HG03097 (cell line): Measurements from ENCODE around the gene MOV10.

ENCODE experiments used
- ATAC-seq: cut with Tn5 transposase; IDR thresholded peaks from one replicate; pipeline ENCODE4 v1.9.1; 2021; ENCODE audit not compliant: unreplicated experiment, low FRiP score

Gene MOV10

DNA sequence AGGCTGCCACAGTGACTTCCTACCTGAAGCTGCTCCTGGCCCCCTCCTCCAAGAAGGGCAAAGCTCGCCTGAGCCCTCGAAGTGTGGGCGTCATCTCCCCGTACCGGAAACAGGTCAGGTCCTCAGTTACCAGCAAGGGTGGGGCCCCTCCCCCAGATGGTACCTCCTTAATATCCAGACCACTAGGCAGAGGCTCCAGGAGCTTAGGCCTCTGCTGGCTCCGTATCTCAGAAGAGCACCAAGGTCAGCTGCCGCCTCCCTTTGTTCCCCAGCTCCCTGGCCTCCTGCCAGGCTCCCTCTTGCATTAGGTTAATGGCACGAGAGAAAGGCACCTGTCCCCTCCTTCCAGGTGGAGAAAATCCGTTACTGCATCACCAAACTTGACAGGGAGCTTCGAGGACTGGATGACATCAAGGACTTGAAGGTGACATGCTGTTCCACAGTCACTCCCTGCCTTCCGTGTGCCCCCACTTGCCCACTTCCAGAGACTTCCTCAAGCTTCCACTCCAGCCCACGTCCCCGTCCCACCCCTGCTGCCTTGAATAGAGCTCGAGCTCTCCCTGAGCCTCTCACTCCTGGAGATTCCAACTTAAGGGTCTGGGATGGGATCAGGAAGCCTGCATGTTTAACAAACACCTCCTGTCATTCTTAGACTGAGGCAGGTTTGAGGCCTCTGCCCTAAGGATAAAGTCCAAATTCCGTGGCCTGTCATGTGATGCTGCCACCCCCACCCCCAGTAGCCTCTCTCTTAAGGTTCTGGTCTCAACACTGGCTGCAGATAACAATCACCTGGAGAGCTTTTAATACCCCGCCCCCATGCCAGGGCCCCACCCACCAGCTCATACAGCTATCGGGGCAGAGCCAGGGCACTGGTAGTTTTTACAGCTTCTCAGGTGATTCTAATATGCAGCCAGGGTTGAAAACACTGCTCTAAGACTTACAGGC lies 24.2 kb downstream of the MOV10 start:
- ATAC-seq, result no peak

DNA sequence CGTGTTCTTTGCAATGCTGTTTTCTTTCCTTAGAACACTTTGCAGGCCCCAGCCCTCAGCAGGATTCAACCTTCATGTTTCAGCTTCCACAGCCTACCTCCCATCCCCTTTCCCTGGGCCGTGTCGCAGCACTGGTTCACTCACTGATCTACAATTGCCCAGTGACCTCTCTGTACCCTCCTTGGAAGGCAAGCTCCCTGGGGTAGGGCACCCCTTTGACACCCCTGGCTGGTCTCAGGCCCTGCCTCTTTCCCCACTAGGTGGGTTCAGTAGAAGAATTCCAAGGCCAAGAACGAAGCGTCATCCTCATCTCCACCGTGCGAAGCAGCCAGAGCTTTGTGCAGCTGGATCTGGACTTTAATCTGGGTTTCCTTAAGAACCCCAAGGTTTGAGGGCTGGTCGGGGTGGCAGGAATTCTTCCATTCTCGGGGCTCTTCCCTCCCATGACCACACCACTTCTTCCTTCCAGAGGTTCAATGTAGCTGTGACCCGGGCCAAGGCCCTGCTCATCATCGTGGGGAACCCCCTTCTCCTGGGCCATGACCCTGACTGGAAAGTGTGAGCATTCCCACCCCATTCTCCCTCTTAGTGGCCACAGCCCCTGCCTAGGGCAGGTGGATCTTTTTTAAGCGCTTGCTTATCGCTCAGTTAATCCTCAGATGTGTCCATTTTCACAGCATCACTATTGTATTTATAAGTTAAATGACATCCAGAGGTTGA lies 25.1 kb downstream of the MOV10 start:
- no peak for ATAC-seq

DNA sequence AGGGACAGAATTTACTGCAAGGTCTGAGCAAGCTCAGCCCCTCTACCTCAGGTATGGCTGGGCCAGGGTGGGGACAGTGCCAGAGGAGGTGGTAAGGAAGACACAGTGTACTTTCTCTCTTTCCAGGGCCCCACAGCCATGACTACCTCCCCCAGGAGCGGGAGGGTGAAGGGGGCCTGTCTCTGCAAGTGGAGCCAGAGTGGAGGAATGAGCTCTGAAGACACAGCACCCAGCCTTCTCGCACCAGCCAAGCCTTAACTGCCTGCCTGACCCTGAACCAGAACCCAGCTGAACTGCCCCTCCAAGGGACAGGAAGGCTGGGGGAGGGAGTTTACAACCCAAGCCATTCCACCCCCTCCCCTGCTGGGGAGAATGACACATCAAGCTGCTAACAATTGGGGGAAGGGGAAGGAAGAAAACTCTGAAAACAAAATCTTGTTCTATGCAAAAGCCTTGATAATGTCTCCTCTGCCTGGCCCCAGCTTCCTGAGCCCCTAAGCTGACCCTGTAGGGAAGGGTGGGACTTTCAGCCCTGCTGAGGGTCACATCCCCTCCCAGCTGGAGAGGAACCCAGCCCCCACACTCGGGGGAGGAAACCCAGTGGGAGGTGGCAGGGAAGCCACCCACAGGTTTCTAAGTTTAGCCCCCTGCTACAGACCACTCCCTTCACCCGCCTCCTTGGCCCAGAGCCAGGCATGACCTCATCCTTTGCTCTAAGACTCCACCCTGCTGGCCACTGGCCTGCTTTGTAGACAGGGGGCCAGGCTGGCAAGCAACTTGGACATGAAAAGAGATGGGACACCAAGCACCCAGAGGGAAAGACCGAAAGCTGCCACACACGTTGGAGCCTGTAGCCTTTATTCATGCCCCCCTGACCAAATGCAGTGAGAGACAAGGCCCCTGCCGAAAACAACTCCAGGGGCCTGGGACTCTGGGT lies 26.1 kb downstream of the MOV10 start:
- peak; percentile 36 for ATAC-seq

DNA sequence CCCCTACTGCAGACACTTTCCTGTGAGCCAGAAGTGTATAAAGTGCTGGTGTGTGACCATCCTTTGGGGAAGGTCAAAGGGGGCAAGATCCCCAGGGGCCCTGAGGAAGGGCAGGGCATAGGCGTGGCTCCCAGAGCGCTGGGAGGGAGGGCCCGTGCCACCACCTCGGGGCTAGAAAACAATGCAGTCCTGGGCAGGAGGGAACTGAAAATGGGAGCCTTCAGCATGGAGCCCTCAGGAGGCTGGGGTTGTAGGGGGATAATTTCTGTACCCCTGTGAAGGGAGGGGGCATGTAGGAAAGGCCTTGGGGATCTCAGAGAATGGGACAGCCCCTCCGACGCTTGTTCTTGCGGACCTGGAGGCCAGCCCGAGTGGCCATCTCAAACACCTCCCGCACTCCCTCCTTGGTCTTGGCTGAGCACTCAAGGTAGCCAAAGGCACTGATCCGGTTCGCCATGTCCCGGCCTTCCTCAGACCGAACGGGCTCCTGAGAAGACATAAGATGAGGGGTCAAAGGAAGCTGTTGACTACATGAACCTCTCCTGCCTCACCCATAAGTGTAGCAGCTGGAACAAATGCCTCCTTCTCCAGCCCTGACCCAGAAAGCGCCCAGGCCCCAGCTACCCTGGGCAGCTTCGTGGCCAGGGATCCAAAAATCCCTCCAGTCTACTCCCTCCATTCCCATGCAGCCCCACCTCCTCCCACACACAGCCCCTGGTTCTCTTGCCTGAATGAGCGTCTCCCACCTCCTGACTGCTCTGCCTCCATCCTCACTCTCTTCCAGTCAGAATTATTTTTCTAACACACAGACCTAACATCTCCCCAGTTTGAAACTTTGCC lies 27.0 kb downstream of the MOV10 start:
- ATAC-seq, result no peak

DNA sequence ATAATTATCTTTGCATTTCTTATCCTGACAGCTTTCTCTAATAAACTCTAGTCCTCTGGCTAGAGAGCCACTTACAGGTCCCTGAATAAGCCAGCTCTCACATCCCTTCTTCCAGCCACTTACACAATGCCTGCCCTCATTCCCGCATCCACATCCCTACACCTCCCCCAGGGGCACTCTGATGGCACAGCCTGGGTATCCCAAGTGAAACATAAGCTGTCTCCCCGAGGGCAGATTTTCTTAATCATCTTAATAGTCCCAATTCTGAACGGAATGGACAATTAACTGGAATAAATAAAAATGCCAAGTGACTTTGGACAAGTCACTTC lies 27.6 kb downstream of the MOV10 start:
- no peak for ATAC-seq

DNA sequence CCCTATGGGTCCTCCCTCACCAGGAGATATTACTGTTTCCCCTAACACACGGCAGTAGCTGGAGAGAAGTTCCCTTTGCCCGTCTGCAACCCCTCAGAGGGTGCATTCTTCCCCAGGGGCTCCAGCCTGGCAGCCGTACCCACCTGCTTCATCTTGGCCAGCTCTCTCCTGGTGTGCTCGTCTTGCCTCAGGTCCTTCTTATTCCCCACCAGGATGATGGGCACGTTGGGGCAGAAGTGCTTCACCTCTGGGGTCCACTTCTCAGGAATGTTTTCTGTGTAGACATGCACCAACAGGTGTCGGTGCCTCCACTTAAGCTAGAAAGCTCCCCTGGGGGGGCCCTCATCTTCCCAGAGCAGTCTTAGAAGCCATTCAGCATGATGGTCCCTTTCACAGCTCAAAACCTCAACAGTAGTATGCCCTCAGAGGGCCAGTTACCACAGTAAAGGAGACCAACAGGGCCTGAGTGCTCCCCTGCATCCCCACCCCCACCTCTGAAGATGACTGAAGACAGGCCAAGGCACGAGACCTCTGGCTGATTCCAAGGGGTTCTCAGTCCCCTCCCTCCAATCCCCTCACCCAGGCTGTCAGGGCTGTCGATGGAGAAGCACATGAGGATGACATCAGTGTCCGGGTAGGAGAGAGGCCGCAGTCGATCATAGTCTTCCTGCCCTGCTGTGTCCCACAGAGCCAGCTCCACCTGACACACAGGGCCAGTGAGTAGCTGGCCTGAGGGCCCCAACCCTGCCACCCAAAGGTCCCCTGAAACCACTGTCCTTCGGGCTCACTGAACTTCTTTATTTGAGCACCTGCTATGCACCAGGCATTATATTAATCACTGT lies 28.2 kb downstream of the MOV10 start:
- no peak for ATAC-seq

DNA sequence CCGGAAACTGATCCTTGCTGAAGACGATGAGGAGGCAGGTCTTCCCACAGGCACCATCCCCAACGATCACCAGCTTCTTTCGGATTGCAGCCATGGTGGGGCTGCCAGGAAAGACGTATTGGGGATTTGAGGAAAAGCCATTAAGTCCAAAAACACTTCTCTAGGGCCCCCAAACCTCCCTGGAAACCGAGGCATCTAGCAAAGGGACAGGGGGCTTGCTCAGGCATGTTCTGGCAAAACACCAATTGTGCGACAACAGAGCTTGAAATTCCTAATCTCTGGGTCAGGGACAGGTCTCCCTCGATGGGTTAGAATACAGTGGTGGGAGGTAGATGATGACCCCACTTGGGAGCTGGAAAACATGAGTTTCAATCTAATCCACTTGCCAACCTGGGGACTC lies 29.2 kb downstream of the MOV10 start:
- ATAC-seq, result no peak

DNA sequence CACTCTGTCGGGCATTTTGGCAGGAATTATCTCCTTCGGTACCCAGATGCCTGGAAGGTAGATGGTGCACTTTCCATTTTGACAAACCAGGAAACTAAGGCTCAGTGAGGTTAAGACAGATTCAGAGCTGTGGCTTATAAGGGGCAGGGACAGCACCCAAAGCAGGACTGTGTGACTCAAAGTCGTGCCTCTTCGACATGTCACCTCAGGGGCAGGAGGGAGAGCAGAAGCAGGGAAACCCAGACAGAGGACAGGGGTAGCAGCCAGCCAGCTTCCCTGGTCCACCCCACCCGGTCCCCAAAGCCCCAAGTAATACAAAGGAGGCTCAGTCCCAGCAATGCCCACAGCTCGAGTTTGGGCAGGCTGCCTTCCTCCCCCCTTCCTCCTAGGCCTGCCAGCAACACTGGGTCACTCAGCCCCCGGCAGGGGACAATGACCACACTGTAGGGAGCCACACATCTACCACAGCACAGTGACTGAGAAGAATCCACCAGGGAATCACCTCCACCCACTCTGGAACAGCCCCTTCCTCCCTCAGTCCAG lies 30.0 kb downstream of the MOV10 start:
- ATAC-seq, result no peak

DNA sequence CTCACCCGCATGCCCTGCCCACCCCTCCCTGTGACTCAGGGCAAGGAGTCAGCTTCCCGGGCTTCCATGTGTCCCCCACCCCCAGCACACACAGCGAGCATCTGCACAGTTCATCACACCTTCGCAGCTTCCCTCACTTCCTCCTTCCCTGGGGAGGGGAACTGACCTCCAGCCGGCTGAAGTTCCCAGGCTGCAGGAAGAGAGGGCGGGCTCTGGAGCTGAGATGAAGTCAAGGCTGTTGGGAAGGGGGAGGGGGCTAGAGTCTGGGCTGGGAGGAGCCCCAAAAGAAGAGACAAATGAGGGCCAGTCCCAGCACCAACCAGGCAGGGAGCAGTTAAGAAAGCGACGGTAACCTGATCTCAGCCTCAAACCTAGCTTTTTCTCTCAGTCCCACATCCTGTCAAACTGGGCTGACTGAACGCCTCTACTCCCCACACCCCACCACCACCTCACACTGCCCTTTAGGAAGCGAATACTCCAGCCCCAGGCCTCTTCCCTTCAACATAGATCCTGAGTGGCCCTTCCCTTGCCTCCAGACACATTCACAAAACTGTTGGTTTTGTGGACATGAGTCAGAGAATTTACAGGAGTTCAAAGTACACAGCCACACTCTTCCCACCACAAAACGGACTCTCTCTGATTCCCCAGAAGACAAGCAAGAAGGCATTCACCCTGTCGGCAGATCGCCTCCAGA lies 30.6 kb downstream of the MOV10 start:
- ATAC-seq, result peak; percentile 49

DNA sequence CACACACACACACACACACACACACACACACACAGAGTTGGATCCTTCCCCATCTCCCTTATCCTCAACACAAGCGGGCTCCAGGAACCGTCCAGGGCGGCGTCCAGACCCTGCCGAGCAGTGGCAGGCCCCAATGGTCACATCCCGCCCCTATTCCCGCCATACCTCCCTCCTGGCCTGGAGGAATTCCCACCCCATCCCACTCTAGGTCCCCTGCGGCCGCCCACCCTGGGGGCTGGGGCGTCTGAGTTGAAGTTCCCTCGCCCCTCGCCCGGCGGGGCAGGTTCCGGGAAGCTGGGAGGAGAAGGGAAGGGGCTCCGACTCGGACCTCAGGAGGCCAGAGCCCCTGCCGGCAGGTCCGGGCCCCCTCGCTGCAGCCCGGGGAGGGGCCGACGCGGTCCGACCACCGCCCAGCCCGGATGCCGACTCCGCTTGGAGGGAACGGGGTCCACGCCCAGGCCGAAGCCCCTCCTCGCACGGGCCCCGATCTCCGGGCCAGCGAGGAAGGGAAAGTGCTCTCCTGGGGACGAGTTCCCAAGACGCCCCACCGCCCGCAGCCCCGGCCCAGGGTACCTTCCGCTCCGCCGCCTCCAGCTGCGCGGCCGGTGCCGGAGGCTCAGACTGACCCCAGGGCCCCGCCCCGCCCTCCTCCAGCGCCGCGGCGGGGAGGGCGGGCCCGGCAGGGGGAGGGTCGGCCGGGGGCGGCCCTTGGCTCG lies 32.2 kb downstream of the MOV10 start, which contains the start of gene RHOC:
Gene RHOC, minus strand, starts transcription at position 623 of the 716 bp plus-strand sequence. CDS start 3,328 bp downstream, outside the sequence.
- peak; percentile 55 for ATAC-seq

DNA sequence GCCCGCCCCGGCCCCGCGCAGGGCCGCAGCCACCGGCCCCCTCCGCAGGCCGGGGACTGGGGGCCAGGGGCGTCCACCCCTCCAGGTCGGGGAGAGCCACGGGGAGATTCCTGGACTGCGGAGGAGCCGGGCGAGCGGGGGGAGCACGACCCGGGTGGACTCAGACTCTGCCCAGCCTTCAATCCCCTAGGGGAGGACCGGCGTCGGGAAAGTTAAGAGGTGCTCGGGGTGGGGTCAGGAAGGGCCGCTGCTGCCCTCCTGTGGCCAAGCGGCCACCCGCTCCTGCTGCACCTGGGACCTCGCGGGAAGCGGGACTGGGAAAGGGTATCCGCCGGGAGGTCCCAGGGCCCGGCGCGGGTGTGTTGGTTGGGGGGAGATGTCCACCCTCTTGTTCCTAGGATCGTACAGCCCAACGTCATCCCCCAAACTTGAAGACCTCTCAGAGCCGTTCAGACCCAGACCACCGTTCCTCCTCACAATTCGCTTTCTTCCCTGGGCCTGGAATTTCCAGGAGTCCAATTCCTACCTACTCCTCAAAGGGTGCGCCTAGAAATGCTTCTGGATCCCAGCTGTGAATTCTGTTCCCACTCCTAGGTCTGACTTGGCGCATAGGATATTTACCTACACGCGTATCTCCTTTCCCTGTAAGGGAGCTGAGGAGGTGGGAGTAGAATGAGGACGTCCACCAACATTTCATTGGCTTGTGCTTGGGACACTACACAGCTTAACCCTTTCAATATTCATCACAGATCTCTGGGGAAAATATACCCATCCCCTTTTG lies 33.0 kb downstream of the MOV10 start:
- ATAC-seq, result peak; percentile 47

DNA sequence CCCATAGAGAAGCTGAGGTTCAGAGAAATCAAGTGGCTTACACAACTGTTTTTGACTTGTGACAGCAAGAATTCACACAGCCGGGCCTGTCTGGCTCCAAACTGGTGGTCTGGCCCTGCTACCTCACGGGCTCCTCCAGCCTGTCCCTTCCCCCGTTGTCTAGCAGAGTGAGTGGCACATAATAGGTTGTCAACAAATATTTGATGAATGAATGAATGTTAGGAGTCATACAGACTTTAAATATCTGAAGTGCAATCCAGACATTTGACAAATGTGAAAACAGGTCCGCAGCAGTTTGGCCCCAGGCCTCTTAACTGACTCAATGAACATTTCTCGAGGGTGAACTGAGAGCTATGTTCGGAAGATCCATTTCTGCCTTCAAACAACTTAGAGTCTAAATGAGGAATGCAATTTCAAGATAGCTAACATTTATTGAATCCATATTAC lies 33.6 kb downstream of the MOV10 start:
- ATAC-seq, result no peak

DNA sequence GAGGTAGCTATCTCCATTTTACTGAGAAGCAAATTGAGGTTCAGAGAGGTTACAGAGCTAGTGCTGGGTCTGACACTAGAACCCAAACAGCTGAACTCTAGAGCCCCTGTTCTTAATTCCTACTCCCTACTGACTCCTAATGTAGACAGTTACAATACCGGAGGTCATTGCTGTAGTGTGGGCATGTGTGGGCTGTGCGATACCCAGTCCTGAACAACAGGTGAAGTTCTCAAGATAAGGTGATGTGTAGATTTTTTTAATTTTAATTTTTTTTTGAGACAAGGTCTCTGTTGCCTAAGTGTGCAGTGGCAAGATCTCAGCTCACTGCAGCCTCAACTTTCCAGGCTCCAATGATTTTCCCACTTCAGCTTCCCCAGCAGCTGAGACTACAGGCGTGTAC lies 34.0 kb downstream of the MOV10 start:
- no peak for ATAC-seq

DNA sequence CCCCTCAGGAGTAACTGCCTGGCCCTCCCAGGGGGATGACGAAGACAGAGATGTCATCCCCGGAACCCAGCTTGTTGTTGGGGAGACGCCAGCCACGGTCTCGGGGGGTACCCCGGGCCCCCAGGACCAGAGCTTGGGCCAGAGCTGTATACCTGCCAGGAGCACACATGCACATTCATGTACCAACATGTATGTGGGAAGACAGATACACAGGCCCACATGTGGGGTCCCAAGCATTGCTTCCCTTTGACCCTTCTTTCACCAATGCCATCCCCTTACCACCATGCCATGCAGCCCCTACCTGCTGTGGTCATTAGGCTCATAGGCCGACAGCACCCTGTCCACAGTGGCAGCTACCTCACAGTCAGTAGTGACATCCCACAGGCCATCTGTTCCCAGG lies 35.7 kb downstream of the MOV10 start:
- no peak for ATAC-seq

DNA sequence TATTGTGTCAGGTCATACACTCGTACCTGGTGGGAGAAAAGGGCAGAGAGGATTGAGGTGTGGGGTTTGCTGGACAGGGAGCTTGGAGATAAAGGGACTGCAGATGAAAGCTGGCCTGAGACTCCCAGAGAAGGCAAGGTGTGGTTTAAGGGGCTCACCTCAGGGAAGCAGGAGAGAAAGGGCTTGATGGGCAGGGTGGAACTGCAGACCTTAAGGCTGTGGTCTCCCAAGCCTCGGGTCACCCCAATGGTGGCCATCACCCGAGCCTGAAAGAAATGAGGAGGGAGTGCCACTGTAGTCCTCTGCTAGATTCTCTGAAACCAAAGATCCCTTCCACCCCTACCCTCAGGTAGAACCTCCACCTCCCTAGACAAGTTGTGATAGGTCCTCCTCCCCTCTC lies 36.1 kb downstream of the MOV10 start:
- ATAC-seq, result no peak

DNA sequence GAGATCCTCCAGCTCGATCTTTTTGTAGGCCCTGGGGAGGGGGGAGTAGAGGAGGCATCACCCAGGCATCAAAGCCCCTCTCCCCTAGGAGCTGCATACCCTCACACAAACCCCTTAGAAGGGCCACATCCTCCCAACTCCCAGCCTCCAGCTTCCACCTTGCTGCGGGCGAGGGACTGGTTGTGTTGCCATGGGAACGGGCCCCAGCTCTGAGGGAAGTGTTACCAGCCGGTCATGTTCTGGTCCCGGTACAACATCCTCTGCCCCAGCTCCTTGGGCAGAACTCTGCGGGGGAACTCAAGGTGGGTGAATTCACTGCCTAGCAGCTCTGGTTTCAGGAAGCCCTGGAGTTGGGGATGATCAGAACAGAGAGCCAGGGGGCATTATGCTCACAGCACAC lies 36.6 kb downstream of the MOV10 start:
- no peak for ATAC-seq

DNA sequence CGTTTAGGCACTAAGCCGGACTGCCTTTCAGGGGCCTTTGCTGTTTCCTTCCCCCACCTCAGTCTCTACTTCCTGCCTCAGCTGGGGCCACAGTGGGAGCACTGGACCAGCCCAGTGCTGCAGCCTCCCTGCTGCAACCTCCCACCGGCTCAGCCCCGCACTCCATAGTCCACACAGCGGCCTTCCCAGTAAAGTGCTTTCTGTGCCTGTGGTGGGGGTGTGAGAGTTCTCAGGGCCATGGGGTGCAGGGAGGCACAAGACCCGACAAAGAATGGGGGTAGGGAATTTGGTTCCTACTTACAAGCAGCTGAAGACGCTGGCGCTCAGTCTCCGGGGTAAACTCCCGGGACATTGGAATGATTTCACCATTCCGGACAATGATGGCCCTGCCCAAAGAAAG lies 37.2 kb downstream of the MOV10 start:
- no peak for ATAC-seq
